Progenitor cell of endocrine pancreas (in vitro differentiated cells): Measurements from ENCODE around the gene PLCL1. TPM values are rescaled to one million over a fixed set of nuclear protein-coding genes. Genes with fewer than 3 reads are reported as not detected.

Experiments
- DNase-seq: peaks from one replicate; pipeline ENCODE4 v3.0.0; 2021; ENCODE audit warnings: low spot score; ENCODE audit not compliant: unreplicated experiment
- H3K27ac Mint-ChIP-seq: 2 replicates; pipeline ENCODE4 v1.8.0; 2021; ENCODE audit warnings: mild to moderate bottlenecking, moderate library complexity, mixed read lengths
- H3K27me3 Mint-ChIP-seq: 2 replicates; pipeline ENCODE4 v1.8.0; 2021; ENCODE audit warnings: mixed read lengths
- H3K36me3 Mint-ChIP-seq: 2 replicates; pipeline ENCODE4 v1.8.0; 2022; ENCODE audit warnings: mixed read lengths; ENCODE audit not compliant: insufficient read depth
- H3K4me1 Mint-ChIP-seq: 2 replicates; pipeline ENCODE4 v1.8.0; 2021; ENCODE audit warnings: low read depth, mixed read lengths
- H3K4me3 Mint-ChIP-seq: 2 replicates; pipeline ENCODE4 v1.8.0; 2021; ENCODE audit warnings: low read depth, mild to moderate bottlenecking, moderate library complexity, mixed read lengths
- H3K9me3 Mint-ChIP-seq: 2 replicates; pipeline ENCODE4 v1.8.0; 2021; ENCODE audit warnings: low read depth, mixed read lengths
- CTCF ChIP-seq: fragments of 200-600 bp; sonication (generic); IDR thresholded peaks from one replicate; pipeline ENCODE4 v1.5.0; 2021; ENCODE audit warnings: antibody characterized with exemption, mild to moderate bottlenecking; ENCODE audit not compliant: unreplicated experiment
- total RNA-seq: library from RNA; stranded (reverse); gene quantifications from 2 replicates; pipeline ENCODE4 v1.2.1, GENCODE V29; 2021

Gene PLCL1
- total RNA-seq, 1 donor from 2014 or later, result 48.3 TPM

GRCh38 chr2:198114064-198114463 is 309.7 kb downstream of the PLCL1 start:
- TF ChIP-seq CTCF, result no peak
- Mint-ChIP-seq H3K9me3 (no peaks in the 10 kb centered on the region), H3K36me3 (peaks cover 5% of the 10 kb centered on the region), H3K4me3 (no peak overlapping the region), H3K27ac (no peak overlapping the region), H3K27me3 (no peaks in the 10 kb centered on the region), H3K4me1 (no peaks in the 10 kb centered on the region)
- DNase-seq, result no peak

DNA sequence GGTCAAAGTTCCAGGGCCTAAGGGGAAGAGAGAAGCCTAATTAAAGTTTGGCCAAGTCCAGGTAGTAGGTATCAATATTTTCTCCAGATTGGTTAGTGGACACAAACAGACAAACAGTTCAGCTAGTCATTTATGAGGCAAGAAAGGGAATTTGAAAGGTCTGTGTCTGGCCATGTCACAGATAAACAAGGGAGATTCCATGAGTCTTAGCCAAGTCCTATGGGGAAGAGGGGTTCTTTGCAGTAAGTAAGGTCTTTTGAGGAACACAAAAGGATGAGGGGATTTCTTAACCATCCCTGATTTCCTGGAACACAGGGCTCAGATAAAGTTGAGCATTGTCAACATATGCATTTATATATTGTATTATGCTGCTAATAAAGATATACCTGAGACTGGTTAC is 310.8 kb downstream of the PLCL1 start:
- Mint-ChIP-seq H3K36me3 (peaks cover 8% of the 10 kb centered on the region), H3K27ac (peak overlapping the region; percentile 6), H3K4me1 (no peaks in the 10 kb centered on the region), H3K9me3 (no peaks in the 10 kb centered on the region), H3K27me3 (no peaks in the 10 kb centered on the region), H3K4me3 (no peak overlapping the region)
- TF ChIP-seq CTCF, result no peak
- no peak for DNase-seq

- Mint-ChIP-seq H3K27me3 (no peaks in the 10 kb centered on the region), H3K36me3 (peaks cover 12% of the 10 kb centered on the region), H3K4me3 (no peak overlapping the region), H3K27ac (no peak overlapping the region), H3K9me3 (peaks cover 7% of the 10 kb centered on the region), H3K4me1 (no peaks in the 10 kb centered on the region)
- DNase-seq, result no peak
- TF ChIP-seq CTCF, result no peak
These were observed 312.4 kb downstream of the PLCL1 start for GRCh38 chr2:198116756-198117155.

- H3K9me3 Mint-ChIP-seq, result peaks cover 7% of the 10 kb centered on the region
These were observed 313.1 kb downstream of the PLCL1 start for GRCh38 chr2:198117406-198118041.

GRCh38 chr2:198127627-198128026 is 323.2 kb downstream of the PLCL1 start:
- H3K4me3 Mint-ChIP-seq, result no peak overlapping the region

More at GRCh38 chr2:198117406-198118041, 313.1 kb downstream of the PLCL1 start:
- Mint-ChIP-seq H3K4me1 (no peaks in the 10 kb centered on the region), H3K27me3 (no peaks in the 10 kb centered on the region), H3K36me3 (peaks cover 12% of the 10 kb centered on the region), H3K4me3 (no peak overlapping the region), H3K27ac (no peak overlapping the region)
- no peak for TF ChIP-seq CTCF
- no peak for DNase-seq

More at GRCh38 chr2:198127627-198128026, 323.2 kb downstream of the PLCL1 start:
- DNase-seq, result no peak
- H3K27ac Mint-ChIP-seq, result no peak overlapping the region
- H3K9me3 Mint-ChIP-seq, result no peaks in the 10 kb centered on the region
- H3K27me3 Mint-ChIP-seq, result no peaks in the 10 kb centered on the region
- H3K36me3 Mint-ChIP-seq, result peaks cover 13% of the 10 kb centered on the region
- H3K4me1 Mint-ChIP-seq, result peaks cover 5% of the 10 kb centered on the region
- peak; percentile 75 for TF ChIP-seq CTCF
